Activated CD4-positive, alpha-beta T cell treated with anti-CD3 and anti-CD28 coated beads for 48 hours (primary cell): ENCODE measurements around the gene BTAF1.
"Not testable (repeated sequence)": the region's sequence is repeated elsewhere in the genome, so short reads cannot be mapped to it uniquely, and the experiment has no call there.

Experiments
- DNase-seq: peaks from one replicate; pipeline ENCODE4 v3.0.0-alpha.2; 2020

BTAF1 gene

DNA sequence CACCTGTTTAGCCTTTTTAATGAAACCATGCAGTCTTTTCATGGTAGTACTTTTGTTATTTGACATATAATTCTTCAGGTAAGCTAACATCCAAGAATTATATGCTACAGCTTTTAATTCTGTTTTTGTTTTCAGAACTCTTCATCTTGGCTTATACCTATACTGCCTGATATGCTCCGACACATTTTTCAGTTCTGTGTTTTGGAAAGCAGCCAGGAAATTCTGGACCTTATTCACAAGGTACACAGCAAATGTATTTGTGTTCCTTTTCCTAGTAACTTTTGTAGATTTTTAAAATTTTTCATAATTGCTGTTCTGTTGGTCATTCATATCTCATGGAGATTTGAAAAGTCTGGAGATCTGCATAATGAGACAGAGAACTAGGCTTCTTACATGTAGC lies 56.7 kb downstream of the BTAF1 start:
- no peak for DNase-seq

DNA sequence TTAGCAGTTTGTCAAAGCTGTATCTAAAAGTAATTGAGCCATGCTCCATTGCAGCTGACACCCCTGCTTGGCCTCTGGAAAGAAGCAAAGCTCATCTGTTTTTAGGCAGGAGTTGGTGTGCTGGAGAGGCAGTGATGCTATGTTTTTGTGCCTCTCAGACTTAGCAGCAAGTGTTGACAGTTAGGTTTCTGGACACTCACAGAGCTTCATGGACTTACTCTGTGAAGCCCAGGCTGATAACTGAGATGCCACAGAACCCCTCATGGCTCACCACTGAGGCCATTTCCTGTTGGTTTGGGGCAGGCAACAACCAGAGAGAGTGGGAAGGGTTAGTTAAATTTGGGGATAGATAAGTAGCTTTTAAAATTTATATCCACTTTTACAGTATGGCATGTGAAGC lies 59.8 kb downstream of the BTAF1 start:
- no peak for DNase-seq

DNA sequence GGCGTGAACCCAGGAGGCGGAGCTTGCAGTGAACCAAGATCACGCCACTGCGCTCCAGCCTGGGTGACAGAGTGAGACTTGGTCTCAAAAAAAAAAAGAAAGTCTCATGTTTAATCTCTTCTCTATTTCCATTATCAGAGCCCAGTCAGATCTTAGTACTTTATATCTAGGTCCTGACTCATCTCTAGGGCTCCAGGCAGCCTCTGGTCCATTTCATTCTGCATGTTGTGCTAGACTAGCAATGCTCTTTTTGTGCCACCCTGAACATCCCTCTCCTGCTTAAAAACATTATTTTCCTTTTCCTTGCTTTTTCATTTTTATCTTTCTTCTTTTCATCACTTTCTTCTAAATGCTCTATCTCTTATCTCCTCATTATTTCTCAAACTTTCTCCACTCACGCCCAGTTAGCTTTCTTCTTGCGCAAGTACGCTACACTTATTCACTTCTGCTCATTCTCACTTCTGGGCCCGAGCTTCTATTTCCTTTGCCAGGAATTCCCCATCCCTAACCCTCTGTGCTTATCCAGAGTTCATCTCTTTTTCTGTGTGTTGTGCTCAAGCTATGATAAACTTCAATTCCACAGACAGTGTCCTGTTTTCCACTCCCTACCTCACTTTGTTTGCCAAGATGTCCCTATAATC lies 63.9 kb downstream of the BTAF1 start:
- no peak for DNase-seq

DNA sequence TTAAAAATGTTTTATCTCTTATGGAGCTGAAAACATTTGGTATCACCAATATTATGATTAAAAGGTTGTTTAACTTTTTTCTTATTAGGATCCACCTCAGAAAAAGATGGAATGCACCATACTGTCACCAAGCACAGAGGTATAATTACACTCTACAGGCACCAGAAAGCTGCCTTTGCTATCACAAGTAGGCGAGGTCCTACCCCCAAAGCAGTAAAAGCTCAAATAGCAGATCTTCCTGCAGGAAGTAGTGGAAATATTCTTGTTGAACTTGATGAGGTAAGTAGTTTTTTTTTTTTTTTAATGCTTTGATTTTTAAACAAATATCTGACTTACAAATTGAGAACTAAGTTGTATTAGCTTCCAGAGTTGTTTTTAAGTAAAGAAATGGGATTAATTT lies 68.5 kb downstream of the BTAF1 start:
- DNase-seq, result no peak

DNA sequence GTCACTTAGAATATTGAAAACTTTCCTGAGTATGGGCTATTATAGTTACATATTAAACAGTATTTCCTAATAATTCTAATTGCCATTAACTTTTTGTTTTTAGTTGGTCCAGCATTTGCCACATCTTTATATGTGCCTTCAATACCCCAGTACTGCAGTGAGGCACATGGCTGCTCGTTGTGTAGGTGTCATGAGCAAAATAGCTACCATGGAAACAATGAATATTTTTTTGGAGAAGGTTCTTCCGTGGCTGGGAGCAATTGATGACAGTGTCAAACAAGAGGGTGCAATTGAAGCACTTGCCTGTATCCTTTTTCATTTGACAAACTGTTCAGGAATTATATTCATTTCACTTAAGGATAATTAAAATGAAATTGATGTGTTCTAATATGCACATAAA lies 72.7 kb downstream of the BTAF1 start:
- DNase-seq, result no peak

DNA sequence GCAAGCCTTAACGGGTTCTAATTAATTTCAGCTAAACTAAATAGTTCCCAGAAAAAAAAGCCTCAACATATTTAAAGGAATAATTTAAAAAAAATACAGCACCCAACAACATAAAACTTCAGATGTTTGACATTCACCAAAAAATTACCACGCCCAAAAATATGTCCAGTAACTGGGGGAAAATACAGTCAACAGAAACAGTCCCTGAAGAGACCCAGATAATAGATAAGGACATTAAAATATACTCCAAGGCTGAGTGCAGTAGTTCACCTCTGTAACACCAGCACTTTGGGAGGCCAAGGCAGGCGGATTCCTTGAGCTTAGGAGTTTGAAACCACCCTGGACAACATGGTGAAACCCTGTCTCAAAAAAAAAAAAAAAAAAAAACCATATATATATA lies 78.0 kb downstream of the BTAF1 start:
- no peak for DNase-seq

DNA sequence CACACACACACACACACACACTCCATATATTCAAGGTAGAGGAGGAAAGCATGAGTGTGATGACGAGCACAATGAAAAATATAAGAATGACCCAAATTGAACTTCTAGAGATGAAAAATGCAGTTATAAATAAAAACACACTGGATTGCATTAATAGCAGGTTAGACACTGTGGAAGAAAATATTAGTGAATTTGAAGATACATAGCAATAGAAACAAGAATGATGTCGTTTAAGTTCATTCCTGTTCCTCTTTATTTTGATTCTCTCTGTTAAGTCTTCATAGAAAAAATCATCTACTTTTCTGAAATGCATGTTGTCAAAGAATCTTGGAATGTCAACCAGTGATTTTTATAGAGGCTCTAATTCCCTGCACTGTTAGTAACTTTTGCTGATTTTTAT lies 78.4 kb downstream of the BTAF1 start:
- DNase-seq, result no peak

DNA sequence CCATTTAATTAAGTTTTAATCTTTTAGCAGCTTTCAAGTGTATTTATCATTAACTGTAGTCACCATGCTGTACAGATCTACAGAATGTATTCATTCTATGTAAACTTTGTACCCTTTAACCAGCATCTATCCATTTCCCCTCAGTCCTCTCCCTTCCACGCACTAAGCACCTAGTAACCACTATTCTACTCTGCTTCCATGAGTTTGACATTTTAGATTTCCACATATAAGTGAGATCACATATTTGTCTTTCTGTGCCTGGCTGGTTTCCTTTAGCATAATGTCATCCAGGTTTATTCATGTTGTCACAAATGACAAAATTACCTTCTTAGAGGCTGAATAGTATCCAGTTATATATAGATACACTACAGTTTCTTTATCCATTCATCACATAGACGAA lies 79.7 kb downstream of the BTAF1 start:
- no peak for DNase-seq

DNA sequence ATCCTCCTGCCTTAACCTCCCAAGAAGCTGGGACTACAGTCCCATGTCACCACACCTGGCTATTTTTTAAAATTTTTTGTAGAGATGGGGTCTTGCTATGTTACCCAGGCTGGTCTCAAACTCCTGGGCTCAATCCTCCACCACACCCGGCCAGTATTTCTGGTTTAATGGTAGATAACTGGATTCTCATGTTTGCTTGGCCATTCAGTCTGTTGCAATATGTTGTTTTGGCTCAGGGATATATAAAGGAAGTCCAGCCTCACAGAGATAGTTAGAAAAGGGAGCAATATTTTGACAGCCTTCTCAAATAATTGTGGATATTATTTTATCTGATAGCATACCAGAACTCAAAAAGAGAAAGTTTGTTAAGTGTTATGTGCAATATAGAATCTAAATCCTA lies 82.4 kb downstream of the BTAF1 start:
- DNase-seq, result no peak

DNA sequence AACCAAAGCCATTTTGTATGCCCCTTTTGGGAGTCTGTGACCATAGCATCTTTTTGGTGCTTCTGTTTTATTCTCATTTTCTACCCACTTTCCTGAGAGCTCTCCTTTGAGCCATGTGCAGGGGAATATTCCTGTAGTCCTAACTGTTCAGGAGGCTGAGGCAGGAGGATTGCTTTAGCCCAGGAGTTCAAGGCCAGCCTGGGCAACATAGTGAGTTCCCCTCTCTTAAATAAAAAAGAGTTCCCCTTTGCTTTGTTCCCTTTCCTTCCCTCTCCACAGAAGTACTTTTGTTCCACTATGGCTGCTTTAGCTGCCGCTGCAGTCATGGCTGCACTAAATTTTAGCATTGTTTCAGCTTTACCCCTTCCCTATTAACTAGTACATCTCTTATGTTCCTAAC lies 85.9 kb downstream of the BTAF1 start:
- no peak for DNase-seq

DNA sequence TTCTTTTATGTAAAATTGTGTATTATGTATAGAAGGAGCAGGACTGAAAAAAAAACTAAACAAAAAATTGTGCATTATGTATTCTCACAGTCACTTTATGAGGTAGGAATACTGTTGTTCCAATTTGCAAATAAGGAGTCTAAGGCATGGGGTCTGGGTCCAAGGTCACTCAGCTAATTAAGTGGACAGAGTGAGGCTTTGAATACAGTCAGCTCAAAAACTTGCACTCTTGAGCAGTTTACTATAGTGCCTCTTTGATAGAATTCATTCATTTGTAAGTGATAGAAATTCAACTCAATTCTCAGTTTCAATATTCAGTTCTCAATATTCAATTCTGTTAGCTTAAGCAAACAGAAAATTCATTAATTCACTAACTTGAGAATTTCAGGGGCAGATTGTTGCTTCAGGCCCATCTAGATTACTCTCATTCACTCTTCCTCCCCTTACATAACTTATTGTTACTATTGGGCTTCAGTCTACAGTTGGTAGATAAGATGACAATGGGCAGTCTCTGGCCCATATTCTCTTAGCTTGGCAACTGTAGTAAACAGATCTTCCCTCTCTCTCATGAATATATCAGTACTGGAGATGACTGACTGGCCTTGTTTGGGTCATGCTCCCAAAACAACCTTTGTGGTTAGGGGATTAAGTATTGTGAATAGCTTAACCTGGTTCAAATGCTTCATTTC lies 86.6 kb downstream of the BTAF1 start:
- no peak for DNase-seq

DNA sequence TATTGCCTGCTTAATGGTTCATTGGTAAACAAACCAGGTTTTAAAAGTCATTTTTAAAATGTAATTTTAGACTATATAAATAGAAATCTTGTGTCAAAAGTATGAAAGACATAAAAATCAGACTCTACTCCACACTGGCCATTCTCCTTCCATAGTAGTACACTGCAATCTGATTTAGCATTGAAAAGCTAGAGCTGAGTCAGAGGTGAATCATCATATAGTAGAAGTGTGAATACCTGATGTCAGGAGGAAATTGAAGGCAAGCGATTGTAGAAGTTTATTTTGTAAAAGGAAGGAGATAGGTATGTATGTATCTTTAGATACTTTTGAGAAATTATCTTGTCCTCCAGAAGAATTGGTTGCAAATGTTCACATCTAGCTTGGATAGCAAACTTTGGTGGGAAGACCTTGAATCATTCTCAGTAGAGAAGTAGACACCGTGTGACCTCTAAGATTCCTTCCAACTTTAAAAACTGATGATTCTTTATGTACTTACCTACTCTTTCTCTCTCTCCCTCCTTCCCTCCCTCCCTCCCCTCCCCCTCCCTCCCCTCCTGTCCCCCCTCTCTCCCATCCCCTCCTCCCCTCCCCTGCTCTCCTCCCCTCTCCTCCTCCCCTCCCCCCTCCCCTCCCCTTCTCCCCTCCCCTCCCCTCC lies 88.1 kb downstream of the BTAF1 start:
- DNase-seq, result no peak

DNA sequence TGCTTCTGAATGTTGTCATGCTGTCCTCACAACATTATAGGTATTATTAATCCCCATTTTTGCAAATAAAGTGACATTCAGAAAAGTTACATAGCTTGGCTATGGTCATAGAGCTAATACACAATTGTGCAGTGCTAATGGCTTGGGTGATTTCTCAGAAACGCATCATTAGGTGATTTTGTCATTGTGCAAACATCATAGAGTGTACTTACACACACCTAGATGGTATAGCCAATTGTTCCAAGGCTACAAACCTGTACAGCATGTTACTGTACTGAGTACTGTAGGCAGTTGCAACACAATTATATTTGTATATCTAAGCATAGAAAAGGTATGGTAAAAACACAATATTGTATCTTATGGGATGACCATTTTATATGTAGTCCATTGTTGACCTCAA lies 91.0 kb downstream of the BTAF1 start:
- DNase-seq, result no peak

DNA sequence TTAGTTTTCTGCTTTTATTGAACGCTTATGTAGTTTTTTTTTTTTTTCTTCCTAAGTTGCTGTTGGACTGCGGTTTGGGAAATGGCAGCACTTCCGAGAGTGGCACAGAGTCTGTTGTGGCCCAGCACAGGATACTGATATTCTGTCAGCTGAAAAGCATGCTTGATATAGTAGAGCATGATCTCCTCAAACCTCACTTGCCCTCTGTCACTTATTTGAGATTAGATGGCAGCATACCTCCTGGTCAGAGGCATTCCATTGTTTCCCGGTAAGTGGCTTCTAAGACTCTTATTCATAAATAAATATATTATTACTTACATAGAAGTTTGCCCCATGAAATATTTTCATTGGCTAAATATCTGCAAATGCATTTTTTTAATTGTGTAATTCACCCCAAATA lies 101.1 kb downstream of the BTAF1 start:
- no peak for DNase-seq

DNA sequence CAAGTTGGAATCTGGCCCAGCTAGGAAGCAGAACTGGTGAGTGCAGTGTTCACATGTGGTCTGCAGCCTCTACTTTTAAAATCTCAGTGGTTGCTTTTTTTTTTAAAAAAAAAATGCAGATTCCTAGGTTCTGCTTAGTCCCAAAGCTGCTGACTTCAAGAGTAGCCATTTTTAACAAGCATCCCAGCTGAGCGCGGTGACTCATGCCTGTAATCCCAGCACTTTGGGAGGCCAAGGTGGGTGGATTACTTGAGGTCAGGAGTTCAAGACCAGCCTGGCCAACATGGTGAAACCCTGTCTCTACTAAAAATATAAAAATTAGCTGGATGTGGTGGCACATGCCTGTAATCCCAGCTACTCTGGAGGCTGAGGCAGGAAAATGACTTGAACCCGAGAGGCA lies 101.8 kb downstream of the BTAF1 start:
- DNase-seq, result not testable (repeated sequence)

DNA sequence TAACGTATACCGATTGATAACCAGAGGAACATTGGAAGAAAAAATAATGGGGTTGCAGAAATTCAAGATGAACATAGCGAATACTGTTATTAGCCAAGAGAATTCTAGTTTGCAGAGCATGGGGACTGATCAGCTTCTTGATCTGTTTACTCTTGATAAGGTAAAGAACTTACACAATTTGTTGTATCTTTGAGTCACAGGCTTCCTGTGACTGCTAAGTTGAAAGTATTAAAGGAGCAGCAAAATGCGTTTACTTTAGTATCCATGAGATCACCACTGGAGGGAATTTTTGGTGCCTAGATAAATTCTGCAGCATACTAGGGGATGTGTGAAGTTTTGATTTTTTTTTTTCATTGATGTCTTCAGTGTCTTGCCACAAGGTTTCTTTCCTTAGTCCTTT lies 103.6 kb downstream of the BTAF1 start:
- DNase-seq, result no peak

DNA sequence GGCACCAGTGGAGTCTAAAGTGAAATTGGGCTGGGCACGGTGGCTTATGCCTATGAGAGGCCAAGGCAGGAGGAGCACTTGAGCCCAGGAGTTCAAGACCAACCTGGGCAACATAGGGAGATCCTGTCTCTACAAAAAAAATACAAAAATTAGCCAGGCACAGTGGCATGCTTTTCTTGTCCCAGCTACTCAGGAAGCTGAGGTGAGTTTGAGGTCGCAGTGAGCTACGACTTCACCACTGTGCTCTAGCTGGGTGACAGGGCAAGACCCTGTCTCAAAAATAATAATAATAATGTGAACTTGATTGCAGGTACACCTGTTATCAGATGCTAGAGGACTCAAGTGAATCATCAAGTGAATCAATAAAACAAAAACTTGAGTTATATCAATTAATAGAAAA lies 108.0 kb downstream of the BTAF1 start:
- no peak for DNase-seq

DNA sequence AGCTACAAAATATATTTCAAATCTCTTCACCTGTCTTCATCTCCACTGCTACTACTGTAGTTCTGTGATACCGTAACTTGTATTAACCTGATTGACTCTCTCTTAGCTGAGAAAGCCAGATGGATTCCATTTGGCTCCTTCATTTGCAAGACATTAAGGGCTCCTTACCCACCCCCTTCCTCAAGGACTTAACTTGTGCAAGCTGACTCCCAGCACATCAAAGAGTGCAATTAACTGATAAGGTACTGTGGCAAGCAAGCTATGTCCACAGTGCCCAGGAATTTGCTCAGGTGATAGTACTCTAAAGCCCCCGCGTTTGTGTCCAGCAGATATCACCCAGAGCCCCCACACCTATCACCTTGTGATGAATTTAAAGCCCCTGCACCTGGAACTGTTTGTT lies 109.5 kb downstream of the BTAF1 start:
- DNase-seq, result not testable (repeated sequence)

DNA sequence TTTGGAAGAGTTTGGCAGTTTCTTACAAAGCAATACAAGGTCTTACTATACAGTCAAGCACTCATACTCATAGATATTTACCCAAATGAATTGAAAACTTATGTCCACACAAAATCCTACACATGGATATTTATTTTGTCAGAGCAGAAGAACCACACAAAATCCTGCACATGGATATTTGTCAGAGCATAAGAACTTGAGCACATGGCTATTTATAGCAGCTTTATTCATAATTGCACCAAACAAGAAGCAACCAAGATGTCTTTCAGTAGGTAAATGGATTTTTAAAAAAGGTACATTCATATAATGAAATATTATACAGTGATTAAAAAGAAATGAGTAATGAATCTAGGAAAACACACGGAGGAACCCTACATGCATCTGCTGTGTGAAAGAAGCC lies 115.4 kb downstream of the BTAF1 start:
- DNase-seq, result no peak

DNA sequence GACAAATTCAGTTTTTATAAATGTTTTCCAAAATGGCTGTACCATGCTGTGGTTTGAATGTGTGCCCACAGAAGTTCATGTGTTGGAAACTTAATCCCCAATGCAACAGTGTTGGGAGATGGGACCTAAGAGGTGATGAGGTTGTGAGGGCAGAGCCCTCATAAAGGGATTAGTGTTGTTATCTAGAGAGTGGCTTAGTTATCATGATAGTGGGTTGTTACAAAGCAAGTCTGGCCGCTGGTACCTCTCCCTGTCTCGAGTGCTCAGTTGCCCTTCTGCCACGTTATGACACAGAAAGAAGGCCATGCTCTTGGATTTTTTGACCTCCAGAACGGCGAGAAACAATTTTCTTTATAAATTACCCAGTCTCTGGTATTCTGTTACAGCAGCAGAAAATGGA lies 119.0 kb downstream of the BTAF1 start:
- DNase-seq, result no peak

DNA sequence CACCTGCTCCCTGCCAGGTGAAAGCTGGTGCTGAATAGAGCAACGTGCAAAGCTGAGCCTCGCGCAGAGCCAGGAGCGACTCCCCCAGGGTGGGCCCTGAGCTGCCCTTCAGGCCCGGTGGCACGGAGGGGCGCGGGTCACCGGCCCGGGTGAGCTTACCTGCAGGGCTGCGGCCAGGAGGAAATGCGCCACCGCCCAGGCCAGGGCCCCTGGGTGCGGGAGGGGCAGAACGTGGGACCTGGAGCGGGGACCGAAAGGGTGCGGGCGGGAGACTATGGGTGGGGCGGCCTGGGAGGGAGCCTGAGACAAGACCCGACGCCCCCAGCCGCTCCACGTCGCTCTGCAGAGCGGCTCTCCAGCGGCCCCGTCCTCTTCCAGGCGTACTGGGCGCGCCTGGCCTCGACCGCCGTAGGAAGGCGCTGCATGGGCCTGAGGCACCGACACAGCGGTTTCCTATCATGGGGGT lies 122.1 kb downstream of the BTAF1 start:
- no peak for DNase-seq

DNA sequence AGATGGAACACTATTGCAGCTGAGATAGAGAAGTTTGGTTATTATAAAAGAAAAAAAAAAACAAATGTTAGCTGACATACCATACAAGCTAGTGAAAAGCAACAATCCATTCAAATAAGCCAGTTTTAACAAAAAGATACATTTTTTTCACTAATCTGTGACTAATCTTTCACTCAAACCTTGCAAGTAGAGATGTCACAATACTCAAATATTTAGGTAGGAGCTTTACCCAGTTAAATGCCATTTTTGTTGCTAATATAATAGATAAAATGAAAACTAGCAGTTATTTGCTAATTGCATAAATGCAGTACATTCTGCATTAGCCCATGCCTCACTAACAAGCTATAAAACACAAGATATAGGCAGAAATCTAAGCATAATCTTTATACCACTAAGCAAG lies 123.6 kb downstream of the BTAF1 start:
- no peak for DNase-seq

DNA sequence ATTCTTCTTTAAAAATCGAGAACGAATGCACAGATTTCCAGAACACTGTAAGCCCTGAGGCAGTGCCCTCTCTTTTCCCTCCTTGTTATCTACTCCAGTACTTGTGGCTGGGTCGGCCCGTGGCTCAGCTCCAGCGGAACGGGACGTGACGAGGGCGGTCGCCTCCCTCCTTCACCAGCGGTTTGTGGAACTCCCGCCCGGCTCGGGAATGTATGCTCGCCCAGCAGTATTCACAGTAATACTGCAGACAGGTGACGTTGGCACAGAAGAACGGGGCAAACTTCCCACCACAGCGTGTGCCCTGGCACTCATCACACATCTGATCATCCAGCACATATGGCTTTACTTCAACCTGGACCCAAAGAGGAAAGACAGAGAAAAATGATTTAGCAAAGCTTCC lies 128.5 kb downstream of the BTAF1 start:
- DNase-seq, result no peak

DNA sequence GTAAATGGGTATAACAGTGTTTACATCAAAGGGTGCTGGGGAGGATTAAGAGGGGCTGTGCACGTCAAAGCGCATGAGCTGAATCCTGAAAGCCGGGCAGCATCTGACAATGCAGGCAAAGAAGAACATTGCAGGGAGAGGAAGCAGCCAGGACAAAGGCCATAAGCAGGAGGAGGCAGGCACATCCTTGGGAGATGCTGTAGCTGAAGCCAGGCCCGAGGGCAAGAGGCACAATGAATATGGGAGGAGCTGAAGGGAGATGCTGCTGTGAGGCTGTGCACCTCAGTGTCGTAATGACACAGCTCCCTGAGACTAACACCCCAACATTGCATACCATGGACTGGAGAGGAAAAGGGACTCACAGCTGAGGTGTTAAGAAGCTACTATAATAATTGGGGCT lies 129.2 kb downstream of the BTAF1 start:
- no peak for DNase-seq

DNA sequence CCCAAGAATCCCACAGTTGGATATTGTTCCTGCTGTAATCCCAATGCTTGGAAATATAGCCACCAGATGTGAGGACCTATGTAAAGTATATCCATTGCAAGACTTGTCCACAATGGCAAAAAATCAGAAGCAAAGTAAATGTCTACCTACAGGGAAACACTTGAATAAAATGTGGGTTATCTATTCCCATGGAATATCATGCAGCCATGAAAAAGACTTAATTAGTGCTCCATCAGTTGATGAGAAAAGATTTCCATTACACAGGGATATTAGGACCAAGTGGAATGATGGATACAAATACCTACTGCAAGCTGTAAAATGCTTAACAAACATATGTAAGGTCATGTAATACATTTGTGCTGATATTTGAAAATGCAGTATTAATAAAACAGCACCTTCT lies 131.2 kb downstream of the BTAF1 start:
- no peak for DNase-seq
